HepG2 (cell line): Measurements from ENCODE around the gene INHBA.

Experiments used
- BHLHE40 ChIP-seq: IDR thresholded peaks from 2 replicates; pipeline ENCODE4 v1.6.1; 2011; ENCODE audit warnings: low read length, improper control_type of control experiment
- CTCF ChIP-seq: sonication (generic); formaldehyde crosslinking; IDR thresholded peaks from 2 replicates; pipeline ENCODE4 v1.5.0; 2020; ENCODE audit warnings: mild to moderate bottlenecking, missing genetic modification reagents, moderate library complexity
- EZH2 ChIP-seq: conservative IDR thresholded peaks from 2 replicates; pipeline ENCODE4 v1.6.1; 2012; ENCODE audit warnings: mild to moderate bottlenecking, low read depth, low read length, moderate library complexity
- FOXP1 ChIP-seq, 2 experiments: fragments of 450-650 bp in 1 of 2; IDR thresholded peaks; 2 replicates each; pipeline ENCODE4 v1.6.1; 2017 to 2018; ENCODE audit warnings: antibody characterized with exemption in 1 of 2
- PAX8 ChIP-seq: sonication (generic); formaldehyde crosslinking; IDR thresholded peaks from 2 replicates; pipeline ENCODE4 v1.8.0; 2022; ENCODE audit warnings: mild to moderate bottlenecking, missing genetic modification reagents, borderline replicate concordance
- RNF2 ChIP-seq: fragments of 450-650 bp; conservative IDR thresholded peaks from 2 replicates; pipeline ENCODE4 v1.6.1; 2016; ENCODE audit warnings: low read depth
- SP4 ChIP-seq: sonication (generic); formaldehyde crosslinking; IDR thresholded peaks from 2 replicates; pipeline ENCODE4 v1.8.1; 2023; ENCODE audit warnings: mild to moderate bottlenecking, missing genetic modification reagents
- TAF1 ChIP-seq: sonication (generic); formaldehyde crosslinking; IDR thresholded peaks from 2 replicates; pipeline ENCODE4 v1.4.0; 2020; ENCODE audit warnings: missing genetic modification reagents
- TBL1XR1 ChIP-seq: fragments of 150-350 bp; IDR thresholded peaks from 2 replicates; pipeline ENCODE4 v1.6.1; 2014; ENCODE audit warnings: borderline replicate concordance, low read length; ENCODE audit not compliant: partially characterized antibody
- ZC3H4 ChIP-seq: sonication (generic); formaldehyde crosslinking; IDR thresholded peaks from 2 replicates; pipeline ENCODE4 v1.4.0; 2020; ENCODE audit warnings: missing genetic modification reagents, borderline replicate concordance
- ZNF232 ChIP-seq: sonication (generic); formaldehyde crosslinking; IDR thresholded peaks from 2 replicates; pipeline ENCODE4 v1.4.0; 2020; ENCODE audit warnings: missing genetic modification reagents, borderline replicate concordance
- TF ChIP-seq, protein P1 (sequence below): sonication (generic); formaldehyde crosslinking; IDR thresholded peaks from 2 replicates; pipeline ENCODE4 v1.4.0; 2020; ENCODE audit warnings: missing genetic modification reagents
- TF ChIP-seq, protein P2 (sequence below), 2 experiments: sonication (generic) in 1 of 2; formaldehyde crosslinking in 1 of 2; IDR thresholded peaks; 2 replicates each; pipeline versions ENCODE4 v1.5.1 to v1.6.1; 2011 to 2020; ENCODE audit warnings: borderline replicate concordance in 1 of 2, low read depth in 1 of 2, low read length in 1 of 2, mild to moderate bottlenecking in 1 of 2, missing genetic modification reagents in 1 of 2, moderate library complexity in 1 of 2

DNA sequence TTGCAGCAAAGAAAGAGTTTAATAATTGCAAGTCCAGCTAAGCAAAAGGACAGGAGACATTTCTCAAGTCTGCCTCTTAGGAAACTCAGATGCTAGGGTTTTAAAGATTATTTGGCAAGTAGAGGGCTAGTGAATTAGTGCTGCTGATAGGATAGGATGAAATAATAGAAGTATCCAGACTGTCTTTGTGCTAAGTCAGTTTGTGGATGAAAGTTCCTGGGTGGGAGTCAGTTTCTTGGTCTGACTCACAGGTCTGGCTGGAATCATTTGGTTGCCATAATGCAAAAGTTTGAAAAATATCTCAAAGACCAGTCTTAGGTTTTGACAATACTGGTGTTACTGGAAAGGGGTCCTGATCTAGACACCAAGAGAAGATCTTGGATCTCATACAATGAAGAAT lies 42.6 kb upstream of the INHBA start:
- TF ChIP-seq FOXP1 (IDR thresholded peaks at IDR 0.05) (no peak), FOXP1 (CRISPR knock-in tag; IDR thresholded peaks at IDR 0.05) (no peak), TAF1 (CRISPR knock-in tag) (no peak), SP4 (CRISPR knock-in tag) (no peak), EZH2 (no peak), CTCF (CRISPR knock-in tag) (no peak), TBL1XR1 (no peak), ZNF232 (CRISPR knock-in tag) (no peak), ZC3H4 (CRISPR knock-in tag) (no peak), BHLHE40 (no peak), PAX8 (no peak), RNF2 (no peak)
- TF ChIP-seq, protein P1, sequence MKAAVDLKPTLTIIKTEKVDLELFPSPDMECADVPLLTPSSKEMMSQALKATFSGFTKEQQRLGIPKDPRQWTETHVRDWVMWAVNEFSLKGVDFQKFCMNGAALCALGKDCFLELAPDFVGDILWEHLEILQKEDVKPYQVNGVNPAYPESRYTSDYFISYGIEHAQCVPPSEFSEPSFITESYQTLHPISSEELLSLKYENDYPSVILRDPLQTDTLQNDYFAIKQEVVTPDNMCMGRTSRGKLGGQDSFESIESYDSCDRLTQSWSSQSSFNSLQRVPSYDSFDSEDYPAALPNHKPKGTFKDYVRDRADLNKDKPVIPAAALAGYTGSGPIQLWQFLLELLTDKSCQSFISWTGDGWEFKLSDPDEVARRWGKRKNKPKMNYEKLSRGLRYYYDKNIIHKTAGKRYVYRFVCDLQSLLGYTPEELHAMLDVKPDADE (CRISPR knock-in tag), result no peak
- TF ChIP-seq, protein P2, sequence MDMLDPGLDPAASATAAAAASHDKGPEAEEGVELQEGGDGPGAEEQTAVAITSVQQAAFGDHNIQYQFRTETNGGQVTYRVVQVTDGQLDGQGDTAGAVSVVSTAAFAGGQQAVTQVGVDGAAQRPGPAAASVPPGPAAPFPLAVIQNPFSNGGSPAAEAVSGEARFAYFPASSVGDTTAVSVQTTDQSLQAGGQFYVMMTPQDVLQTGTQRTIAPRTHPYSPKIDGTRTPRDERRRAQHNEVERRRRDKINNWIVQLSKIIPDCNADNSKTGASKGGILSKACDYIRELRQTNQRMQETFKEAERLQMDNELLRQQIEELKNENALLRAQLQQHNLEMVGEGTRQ (IDR thresholded peaks at IDR 0.05; ENCODE audit: low read depth, low read length), result no peak
- TF ChIP-seq, protein P2 (CRISPR knock-in tag; IDR thresholded peaks at IDR 0.05; ENCODE audit: borderline replicate concordance), result no peak
